ENCODE data around the gene NSD1. TPM values are rescaled to one million over a fixed set of nuclear protein-coding genes. Genes with fewer than 3 reads are reported as not detected.

The NSD1 gene
- total RNA-seq, 1 donor from 2014 or later, result 37.5 TPM

DNA sequence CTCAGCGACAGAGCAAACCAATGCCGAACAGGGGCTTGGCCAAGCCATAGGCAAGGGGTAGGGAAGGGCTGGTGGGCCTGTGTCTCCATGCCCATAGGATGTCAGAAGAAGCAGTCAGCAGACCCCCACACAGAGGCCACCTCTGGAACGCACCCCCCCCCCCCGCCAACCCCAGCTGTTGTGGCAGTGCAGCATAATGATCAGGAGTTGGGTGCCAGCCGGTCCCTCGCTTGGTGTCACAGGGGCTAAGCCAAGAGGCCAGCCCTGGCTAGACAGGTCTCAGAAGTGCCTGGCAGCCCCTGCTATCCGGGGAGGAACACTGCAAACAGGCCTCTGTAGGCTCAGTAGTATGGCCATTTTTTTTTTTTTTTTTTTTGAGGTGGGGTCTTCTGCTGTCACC lies 181.8 kb downstream of the NSD1 start:
- Histone ChIP-seq H3K27me3 (ENCODE audit: control insufficient read depth, insufficient read depth, low read length) (no peaks in the 10 kb centered on the region), H3K36me3 (ENCODE audit: control insufficient read depth, insufficient read depth, low read length) (peaks cover 1% of the 10 kb centered on the region), H3K4me3 (ENCODE audit: low read depth, low read length) (no peak overlapping the region)
- no peak for DNase-seq (ENCODE audit: low read depth)
- TF ChIP-seq, protein P1, sequence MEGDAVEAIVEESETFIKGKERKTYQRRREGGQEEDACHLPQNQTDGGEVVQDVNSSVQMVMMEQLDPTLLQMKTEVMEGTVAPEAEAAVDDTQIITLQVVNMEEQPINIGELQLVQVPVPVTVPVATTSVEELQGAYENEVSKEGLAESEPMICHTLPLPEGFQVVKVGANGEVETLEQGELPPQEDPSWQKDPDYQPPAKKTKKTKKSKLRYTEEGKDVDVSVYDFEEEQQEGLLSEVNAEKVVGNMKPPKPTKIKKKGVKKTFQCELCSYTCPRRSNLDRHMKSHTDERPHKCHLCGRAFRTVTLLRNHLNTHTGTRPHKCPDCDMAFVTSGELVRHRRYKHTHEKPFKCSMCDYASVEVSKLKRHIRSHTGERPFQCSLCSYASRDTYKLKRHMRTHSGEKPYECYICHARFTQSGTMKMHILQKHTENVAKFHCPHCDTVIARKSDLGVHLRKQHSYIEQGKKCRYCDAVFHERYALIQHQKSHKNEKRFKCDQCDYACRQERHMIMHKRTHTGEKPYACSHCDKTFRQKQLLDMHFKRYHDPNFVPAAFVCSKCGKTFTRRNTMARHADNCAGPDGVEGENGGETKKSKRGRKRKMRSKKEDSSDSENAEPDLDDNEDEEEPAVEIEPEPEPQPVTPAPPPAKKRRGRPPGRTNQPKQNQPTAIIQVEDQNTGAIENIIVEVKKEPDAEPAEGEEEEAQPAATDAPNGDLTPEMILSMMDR (IDR thresholded peaks at IDR 0.05; ENCODE audit: insufficient read depth, low read length, poor library complexity, severe bottlenecking), result no peak

DNA sequence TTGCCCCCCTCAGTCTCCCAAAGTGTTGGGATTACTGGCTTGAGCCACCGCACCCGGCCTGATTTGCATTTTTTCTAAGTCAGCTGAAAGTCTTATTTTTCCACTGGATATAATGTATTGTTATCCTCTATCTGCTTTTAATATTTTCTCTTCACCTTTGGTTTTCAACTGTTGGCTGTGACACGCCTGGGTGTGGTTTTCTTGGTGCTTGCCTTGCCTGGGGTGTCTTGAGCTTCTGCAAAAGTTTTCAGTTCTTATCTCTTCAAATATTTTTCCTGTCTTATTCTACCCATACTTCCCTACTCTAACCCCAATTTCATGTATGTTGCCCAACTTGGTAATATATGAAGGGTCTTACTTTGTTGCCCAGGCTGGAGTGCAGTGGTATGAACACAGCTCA lies 182.4 kb downstream of the NSD1 start:
- DNase-seq (ENCODE audit: low read depth), result no peak
- Histone ChIP-seq H3K27me3 (ENCODE audit: control insufficient read depth, insufficient read depth, low read length) (no peaks in the 10 kb centered on the region), H3K4me3 (ENCODE audit: low read depth, low read length) (no peak overlapping the region), H3K36me3 (ENCODE audit: control insufficient read depth, insufficient read depth, low read length) (peaks cover 1% of the 10 kb centered on the region)
- TF ChIP-seq, protein P1 (IDR thresholded peaks at IDR 0.05; ENCODE audit: insufficient read depth, low read length, poor library complexity, severe bottlenecking), result no peak

DNA sequence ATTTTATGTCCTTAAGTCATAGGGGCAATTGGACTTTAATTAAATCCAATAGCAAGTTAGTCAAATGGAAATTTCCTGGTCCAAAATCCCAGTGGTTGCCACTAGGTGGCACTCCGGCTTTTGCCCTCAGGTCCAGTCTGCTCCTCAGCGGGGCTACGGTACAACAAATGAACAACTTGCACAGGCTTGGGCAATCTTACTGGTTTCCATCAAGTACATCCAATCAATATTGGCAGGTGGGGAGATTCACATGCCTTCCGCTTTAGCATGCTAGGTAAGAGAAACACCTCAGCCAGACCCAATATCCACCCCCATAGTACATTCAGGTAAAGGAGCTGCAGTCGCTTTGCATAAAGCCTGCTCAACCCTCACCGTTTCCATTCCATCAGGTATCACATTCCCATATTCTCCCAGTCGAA lies 184.4 kb downstream of the NSD1 start:
- H3K27me3 ChIP-seq (ENCODE audit: control insufficient read depth, insufficient read depth, low read length), result no peaks in the 10 kb centered on the region
- H3K36me3 ChIP-seq (ENCODE audit: control insufficient read depth, insufficient read depth, low read length), result peaks cover 1% of the 10 kb centered on the region
- DNase-seq (ENCODE audit: low read depth), result no peak
- TF ChIP-seq, protein P1 (IDR thresholded peaks at IDR 0.05; ENCODE audit: insufficient read depth, low read length, poor library complexity, severe bottlenecking), result peak; percentile 91
- H3K4me3 ChIP-seq (ENCODE audit: low read depth, low read length), result no peak overlapping the region

DNA sequence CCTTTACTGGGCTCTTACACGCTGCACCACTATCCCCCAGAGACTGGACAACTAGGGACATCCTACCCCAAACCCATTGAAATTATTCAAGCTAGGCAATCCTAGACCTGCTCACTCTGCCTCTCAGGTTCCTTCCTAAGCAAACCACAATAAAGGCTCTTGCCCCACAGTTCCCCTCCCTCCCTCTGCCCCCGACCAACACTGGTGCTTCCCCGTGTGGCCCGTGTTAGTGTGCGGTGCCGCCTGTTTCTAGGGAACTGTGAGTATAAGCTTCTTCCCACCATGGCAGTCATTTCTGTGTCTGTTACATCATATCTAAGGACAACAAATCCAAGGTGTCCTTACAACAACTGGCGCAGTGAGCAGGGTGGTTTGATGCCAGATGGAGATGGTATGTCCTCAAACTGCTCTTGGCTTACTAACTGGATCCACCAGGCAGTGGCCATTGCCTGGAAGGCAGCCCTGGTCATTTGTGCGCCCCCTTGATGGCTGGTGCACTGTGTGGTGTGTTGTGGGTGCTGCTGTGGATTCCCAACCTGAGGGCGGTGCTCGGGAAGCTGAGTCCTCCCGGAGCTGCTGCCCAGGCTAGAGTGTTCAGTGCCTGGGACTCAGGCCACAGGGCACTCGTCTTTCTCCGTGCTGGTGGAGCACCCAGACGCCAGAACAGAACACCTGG lies 186.5 kb downstream of the NSD1 start:
- Histone ChIP-seq H3K36me3 (ENCODE audit: control insufficient read depth, insufficient read depth, low read length) (peaks cover 1% of the 10 kb centered on the region), H3K4me3 (ENCODE audit: low read depth, low read length) (no peak overlapping the region), H3K27me3 (ENCODE audit: control insufficient read depth, insufficient read depth, low read length) (no peaks in the 10 kb centered on the region)
- TF ChIP-seq, protein P1 (IDR thresholded peaks at IDR 0.05; ENCODE audit: insufficient read depth, low read length, poor library complexity, severe bottlenecking), result no peak
- DNase-seq (ENCODE audit: low read depth), result no peak

DNA sequence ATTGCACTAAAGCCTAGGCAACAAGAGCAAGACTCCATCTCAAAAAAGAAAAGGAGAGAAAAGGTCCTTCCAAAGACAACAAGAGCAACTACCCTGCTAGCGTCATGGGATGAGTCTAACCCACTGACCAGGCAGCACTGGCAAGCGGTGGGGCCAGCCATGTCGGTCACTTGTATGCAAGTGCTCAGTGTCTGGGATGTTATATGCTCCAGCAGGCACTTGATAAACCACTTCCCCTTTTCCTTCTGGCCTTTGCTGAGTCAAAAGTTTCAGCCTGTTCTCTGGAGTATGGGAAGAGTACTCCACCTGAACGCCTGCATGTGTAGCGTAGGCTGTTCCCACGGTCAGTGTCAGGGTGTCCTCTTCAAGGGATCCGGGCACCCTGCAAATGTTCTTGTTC lies 187.3 kb downstream of the NSD1 start:
- no peaks in the 10 kb centered on the region for H3K27me3 ChIP-seq (ENCODE audit: control insufficient read depth, insufficient read depth, low read length)
- peaks cover 1% of the 10 kb centered on the region for H3K36me3 ChIP-seq (ENCODE audit: control insufficient read depth, insufficient read depth, low read length)
- TF ChIP-seq, protein P1 (IDR thresholded peaks at IDR 0.05; ENCODE audit: insufficient read depth, low read length, poor library complexity, severe bottlenecking), result no peak
- DNase-seq (ENCODE audit: low read depth), result no peak
- no peak overlapping the region for H3K4me3 ChIP-seq (ENCODE audit: low read depth, low read length)

DNA sequence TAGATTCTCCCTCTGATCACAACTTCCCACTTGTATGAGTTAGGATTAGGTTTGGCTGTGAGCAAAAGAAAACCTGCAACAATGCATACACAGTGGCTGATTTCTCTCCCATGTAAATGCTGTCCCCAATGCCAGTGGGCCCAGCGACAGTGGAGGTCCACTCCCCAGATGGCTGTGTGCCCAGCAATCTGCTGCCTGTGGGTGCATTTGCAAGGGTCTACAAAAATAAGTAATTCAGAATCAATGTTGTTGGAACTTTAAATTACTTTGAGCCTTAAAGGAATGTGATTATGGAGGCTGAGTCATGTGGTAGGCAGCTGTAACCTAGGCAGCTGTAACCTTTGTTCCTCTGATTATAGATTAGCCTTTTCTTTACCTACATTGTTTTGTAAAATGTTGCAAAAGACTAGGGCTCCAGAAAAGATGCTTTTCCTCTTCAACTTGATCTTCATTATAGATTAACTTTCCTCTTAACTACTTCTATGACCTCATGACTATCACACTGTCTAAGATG lies 192.4 kb downstream of the NSD1 start:
- Histone ChIP-seq H3K27me3 (ENCODE audit: control insufficient read depth, insufficient read depth, low read length) (no peaks in the 10 kb centered on the region), H3K36me3 (ENCODE audit: control insufficient read depth, insufficient read depth, low read length) (peaks cover 2% of the 10 kb centered on the region), H3K4me3 (ENCODE audit: low read depth, low read length) (no peak overlapping the region)
- TF ChIP-seq, protein P1 (IDR thresholded peaks at IDR 0.05; ENCODE audit: insufficient read depth, low read length, poor library complexity, severe bottlenecking), result no peak
- DNase-seq (ENCODE audit: low read depth), result no peak

All from kidney epithelial cell (primary cell).